Gastroesophageal sphincter (tissue), 3 donors: ENCODE measurements around the gene HM13.

Source experiments
- CTCF ChIP-seq, 4 experiments: fragments of 200-600 bp in 2 of 4; fragments of 450-650 bp in 2 of 4; sonication (generic) in 1 of 4; IDR thresholded peaks; one replicate each; pipeline ENCODE4 v1.5.1; 2017 to 2019; ENCODE audit warnings: antibody characterized with exemption in 4 of 4, mild to moderate bottlenecking in 2 of 4, moderate library complexity in 2 of 4
- EP300 ChIP-seq: sonication (generic); formaldehyde crosslinking; IDR thresholded peaks from one replicate; pipeline ENCODE4 v1.6.1; 2017; ENCODE audit warnings: antibody characterized with exemption, mild to moderate bottlenecking
- POLR2A ChIP-seq, 2 donors: fragments of 450-650 bp; IDR thresholded peaks; one replicate each; pipeline ENCODE4 v1.6.1; 2017; ENCODE audit warnings: antibody characterized with exemption in 2 of 2, mild to moderate bottlenecking in 2 of 2, moderate library complexity in 1 of 2
- POLR2AphosphoS5 ChIP-seq: sonication (generic); formaldehyde crosslinking; IDR thresholded peaks from one replicate; pipeline ENCODE4 v1.6.1; 2017; ENCODE audit warnings: antibody characterized with exemption

DNA sequence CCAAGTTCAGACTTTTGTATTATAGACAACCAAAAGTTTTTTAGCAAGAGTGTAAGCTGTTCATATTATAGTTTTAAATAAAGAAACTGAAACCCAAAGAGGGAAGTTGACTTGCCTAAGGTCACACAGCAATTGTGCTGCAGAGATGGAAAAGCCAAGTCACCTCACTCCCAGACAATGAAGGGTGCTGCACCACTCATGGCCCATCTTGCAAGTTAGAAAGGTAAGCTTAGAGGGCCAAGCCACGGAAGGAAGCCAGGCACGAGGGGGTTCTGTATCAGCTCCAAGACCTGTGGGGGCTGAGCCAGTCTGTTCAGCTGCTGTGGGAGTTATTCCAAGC, 40.2 kb upstream of the HM13 start:
- no peak for TF ChIP-seq CTCF (IDR thresholded peaks at IDR 0.05)
- no peak for TF ChIP-seq POLR2A (IDR thresholded peaks at IDR 0.05)
- TF ChIP-seq EP300, result no peak
- no peak for TF ChIP-seq POLR2AphosphoS5
